ENCODE results near the gene SIGLEC12. TPM values are rescaled to one million over a fixed set of nuclear protein-coding genes. Genes with fewer than 3 reads are reported as not detected.

Gene SIGLEC12
- polyA plus RNA-seq, 2 of the 4 experiments (the other 2 are of a cell fraction), result not detected

DNA sequence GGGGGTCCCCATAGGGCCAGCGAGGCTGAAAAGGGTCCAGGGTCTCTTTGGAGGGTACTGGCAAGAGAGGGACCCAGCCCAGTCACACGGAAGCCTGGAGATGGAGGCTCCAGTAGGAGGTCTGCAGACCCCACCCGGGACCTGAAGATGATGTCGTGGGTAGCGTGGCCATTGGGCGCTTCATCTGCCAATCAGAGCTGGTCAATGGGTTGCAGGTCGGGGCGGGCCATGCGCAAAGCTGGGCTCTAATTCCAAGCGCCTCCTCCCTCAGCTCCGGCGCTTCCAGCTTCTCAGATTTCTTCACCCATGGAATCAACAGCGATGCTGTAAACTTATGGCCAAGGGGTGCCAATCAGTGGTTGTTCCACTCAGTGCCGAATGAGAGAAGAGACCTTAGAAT, 10.9 kb downstream of the SIGLEC12 start:
- no peak for ATAC-seq
- FAIRE-seq, result no peak
- no peak overlapping the region for H3K4me2 ChIP-seq
- H3K4me1 ChIP-seq, result no peaks in the 10 kb centered on the region
- 9% methylated on average over 11 of the region's 14 CpGs for WGBS (ENCODE audit: missing lambda C conversion rate)
- DNase-seq (ENCODE audit: low read depth in 1 of 2, low spot score in 1 of 2), result no peak
- no peak overlapping the region for H3K4me3 ChIP-seq
- POLR2A ChIA-PET, result no interaction called here
- H3K27ac ChIP-seq, result no peak overlapping the region
- peaks cover 14% of the 10 kb centered on the region; the same call in 2 of the 3 replicates for H3K9me3 ChIP-seq
- TF ChIP-seq ZSCAN20 (CRISPR knock-in tag; IDR thresholded peaks at IDR 0.05), result no peak
- no peak for TF ChIP-seq CHD2 (IDR thresholded peaks at IDR 0.05; ENCODE audit: low read length, partially characterized antibody)
- TF ChIP-seq, protein P1, sequence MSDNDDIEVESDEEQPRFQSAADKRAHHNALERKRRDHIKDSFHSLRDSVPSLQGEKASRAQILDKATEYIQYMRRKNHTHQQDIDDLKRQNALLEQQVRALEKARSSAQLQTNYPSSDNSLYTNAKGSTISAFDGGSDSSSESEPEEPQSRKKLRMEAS (IDR thresholded peaks at IDR 0.05), result no peak
- TF ChIP-seq HOXB5 (CRISPR knock-in tag; IDR thresholded peaks at IDR 0.05), result no peak
- TF ChIP-seq TP53 (CRISPR knock-in tag; IDR thresholded peaks at IDR 0.05), result no peak
- no peak for TF ChIP-seq CBX8 (IDR thresholded peaks at IDR 0.05)
- TF ChIP-seq, protein P2, sequence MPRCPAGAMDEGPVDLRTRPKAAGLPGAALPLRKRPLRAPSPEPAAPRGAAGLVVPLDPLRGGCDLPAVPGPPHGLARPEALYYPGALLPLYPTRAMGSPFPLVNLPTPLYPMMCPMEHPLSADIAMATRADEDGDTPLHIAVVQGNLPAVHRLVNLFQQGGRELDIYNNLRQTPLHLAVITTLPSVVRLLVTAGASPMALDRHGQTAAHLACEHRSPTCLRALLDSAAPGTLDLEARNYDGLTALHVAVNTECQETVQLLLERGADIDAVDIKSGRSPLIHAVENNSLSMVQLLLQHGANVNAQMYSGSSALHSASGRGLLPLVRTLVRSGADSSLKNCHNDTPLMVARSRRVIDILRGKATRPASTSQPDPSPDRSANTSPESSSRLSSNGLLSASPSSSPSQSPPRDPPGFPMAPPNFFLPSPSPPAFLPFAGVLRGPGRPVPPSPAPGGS (IDR thresholded peaks at IDR 0.05), result no peak
- TF ChIP-seq NPAS2 (CRISPR knock-in tag; IDR thresholded peaks at IDR 0.05; ENCODE audit: borderline replicate concordance), result no peak
- TF ChIP-seq, protein P3, sequence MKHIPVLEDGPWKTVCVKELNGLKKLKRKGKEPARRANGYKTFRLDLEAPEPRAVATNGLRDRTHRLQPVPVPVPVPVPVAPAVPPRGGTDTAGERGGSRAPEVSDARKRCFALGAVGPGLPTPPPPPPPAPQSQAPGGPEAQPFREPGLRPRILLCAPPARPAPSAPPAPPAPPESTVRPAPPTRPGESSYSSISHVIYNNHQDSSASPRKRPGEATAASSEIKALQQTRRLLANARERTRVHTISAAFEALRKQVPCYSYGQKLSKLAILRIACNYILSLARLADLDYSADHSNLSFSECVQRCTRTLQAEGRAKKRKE (CRISPR knock-in tag; IDR thresholded peaks at IDR 0.05; ENCODE audit: low read depth), result no peak
- no peak for TF ChIP-seq NFE2L2 (conservative IDR thresholded peaks at IDR 0.05; ENCODE audit: low read length)
- TF ChIP-seq HEYL (CRISPR knock-in tag; IDR thresholded peaks at IDR 0.05), result no peak
- TF ChIP-seq TFCP2L1 (CRISPR knock-in tag; IDR thresholded peaks at IDR 0.05), result no peak
- TF ChIP-seq, protein P4, sequence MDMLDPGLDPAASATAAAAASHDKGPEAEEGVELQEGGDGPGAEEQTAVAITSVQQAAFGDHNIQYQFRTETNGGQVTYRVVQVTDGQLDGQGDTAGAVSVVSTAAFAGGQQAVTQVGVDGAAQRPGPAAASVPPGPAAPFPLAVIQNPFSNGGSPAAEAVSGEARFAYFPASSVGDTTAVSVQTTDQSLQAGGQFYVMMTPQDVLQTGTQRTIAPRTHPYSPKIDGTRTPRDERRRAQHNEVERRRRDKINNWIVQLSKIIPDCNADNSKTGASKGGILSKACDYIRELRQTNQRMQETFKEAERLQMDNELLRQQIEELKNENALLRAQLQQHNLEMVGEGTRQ (IDR thresholded peaks at IDR 0.05), result no peak
- CTCF ChIA-PET, result interaction anchor here (0.6 kb wide), 1 partner anchor 578 kb away, joined by 5 read pairs; no protein-coding TSS in a partner anchor

DNA sequence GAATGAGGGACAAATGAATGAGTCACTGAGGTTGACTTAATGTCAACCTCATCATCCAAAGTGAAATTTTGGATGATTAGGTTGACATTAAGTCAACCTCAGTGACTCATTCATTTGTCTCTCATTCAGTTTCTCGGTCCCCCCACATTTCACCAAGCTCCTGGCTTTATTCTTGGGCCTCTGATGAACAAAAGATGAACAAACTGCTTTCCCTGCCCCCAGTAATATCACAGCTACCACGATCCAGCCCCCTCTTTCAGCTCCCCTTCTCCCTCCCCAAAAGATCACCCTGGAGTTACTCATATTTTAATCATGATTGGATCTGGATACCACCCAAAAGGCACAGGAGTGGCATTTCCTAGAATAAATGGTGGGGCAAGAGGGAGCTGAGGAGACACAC, 12.5 kb downstream of the SIGLEC12 start:
- Histone ChIP-seq H3K4me1 (no peaks in the 10 kb centered on the region), H3K9me3 (peaks cover 14% of the 10 kb centered on the region; the same call in 1 of the 3 replicates), H3K4me3 (no peak overlapping the region), H3K27ac (no peak overlapping the region), H3K4me2 (no peak overlapping the region)
- no peak for DNase-seq (ENCODE audit: low read depth in 1 of 2, low spot score in 1 of 2)
- no peak for FAIRE-seq
- POLR2A ChIA-PET, result no interaction called here
- TF ChIP-seq ZFP36 (IDR thresholded peaks at IDR 0.05; ENCODE audit: borderline replicate concordance, partially characterized antibody) (no peak), CBX2 (IDR thresholded peaks at IDR 0.05; ENCODE audit: borderline replicate concordance, low read depth) (no peak), FOSL2 (IDR thresholded peaks at IDR 0.05) (no peak), FOSL2 (CRISPR knock-in tag; IDR thresholded peaks at IDR 0.05) (0 out of 2 replicates have a peak, but pooled peaks have one; percentile 18), HDAC2 (IDR thresholded peaks at IDR 0.05) (no peak)
- ATAC-seq, result no peak
- CTCF ChIA-PET, result interaction anchor here (0.5 kb wide), 1 partner anchor 168 kb away, joined by 3 read pairs; no protein-coding TSS in a partner anchor
- 2% methylated on average over 2 of the region's 2 CpGs for WGBS (ENCODE audit: missing lambda C conversion rate)

DNA sequence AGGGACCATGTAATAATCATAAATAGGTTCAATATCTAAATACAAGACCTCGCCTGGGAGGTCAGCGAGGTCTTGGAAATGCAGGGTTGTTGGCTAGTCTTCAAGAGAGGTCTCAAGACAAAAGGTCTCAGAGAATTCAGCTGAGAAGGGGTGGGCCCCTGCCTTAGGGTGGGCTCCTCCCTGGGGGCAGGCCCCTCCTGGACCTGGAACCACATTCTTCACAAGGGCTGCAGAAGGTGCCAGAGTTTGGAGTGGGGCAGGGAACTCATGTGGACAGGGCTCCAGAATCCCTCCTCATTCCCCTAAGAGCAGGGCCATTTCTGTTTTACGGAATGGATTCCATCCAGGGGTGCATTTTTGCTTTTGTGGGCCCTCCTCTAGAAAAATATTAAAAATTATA, 13.1 kb downstream of the SIGLEC12 start:
- FAIRE-seq (no peak), DNase-seq (ENCODE audit: low read depth in 1 of 2, low spot score in 1 of 2) (no peak), ATAC-seq (no peak)
- no peaks in the 10 kb centered on the region for H3K4me1 ChIP-seq
- H3K27ac ChIP-seq, result no peak overlapping the region
- no peak overlapping the region for H3K4me3 ChIP-seq
- ChIA-PET POLR2A (no interaction called here), CTCF (no interaction called here)
- H3K9me3 ChIP-seq, result peaks cover 14% of the 10 kb centered on the region; the same call in 1 of the 3 replicates
- WGBS (ENCODE audit: missing lambda C conversion rate), result 3% methylated on average over 3 of the region's 3 CpGs
- no peak overlapping the region for H3K4me2 ChIP-seq
- no peak for TF ChIP-seq PHF8 (IDR thresholded peaks at IDR 0.05; ENCODE audit: borderline replicate concordance, low read depth)
- TF ChIP-seq, protein P5, sequence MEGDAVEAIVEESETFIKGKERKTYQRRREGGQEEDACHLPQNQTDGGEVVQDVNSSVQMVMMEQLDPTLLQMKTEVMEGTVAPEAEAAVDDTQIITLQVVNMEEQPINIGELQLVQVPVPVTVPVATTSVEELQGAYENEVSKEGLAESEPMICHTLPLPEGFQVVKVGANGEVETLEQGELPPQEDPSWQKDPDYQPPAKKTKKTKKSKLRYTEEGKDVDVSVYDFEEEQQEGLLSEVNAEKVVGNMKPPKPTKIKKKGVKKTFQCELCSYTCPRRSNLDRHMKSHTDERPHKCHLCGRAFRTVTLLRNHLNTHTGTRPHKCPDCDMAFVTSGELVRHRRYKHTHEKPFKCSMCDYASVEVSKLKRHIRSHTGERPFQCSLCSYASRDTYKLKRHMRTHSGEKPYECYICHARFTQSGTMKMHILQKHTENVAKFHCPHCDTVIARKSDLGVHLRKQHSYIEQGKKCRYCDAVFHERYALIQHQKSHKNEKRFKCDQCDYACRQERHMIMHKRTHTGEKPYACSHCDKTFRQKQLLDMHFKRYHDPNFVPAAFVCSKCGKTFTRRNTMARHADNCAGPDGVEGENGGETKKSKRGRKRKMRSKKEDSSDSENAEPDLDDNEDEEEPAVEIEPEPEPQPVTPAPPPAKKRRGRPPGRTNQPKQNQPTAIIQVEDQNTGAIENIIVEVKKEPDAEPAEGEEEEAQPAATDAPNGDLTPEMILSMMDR (IDR thresholded peaks at IDR 0.05), result no peak
- TF ChIP-seq HOXB13 (CRISPR knock-in tag; IDR thresholded peaks at IDR 0.05; ENCODE audit: low read depth), result no peak
- TF ChIP-seq FOXS1 (CRISPR knock-in tag; IDR thresholded peaks at IDR 0.05), result no peak
- no peak for TF ChIP-seq FOSB (CRISPR knock-in tag; IDR thresholded peaks at IDR 0.05)
- no peak for TF ChIP-seq CEBPB (IDR thresholded peaks at IDR 0.05)
- no peak for TF ChIP-seq FOSL2 (IDR thresholded peaks at IDR 0.05)
- TF ChIP-seq FOSL2 (CRISPR knock-in tag; IDR thresholded peaks at IDR 0.05), result no peak
- no peak for TF ChIP-seq EP300 (IDR thresholded peaks at IDR 0.05)
- TF ChIP-seq KDM5A (IDR thresholded peaks at IDR 0.05), result no peak
- TF ChIP-seq CHD2 (IDR thresholded peaks at IDR 0.05; ENCODE audit: low read length, partially characterized antibody), result no peak
- TF ChIP-seq GATA3 (IDR thresholded peaks at IDR 0.05; ENCODE audit: borderline replicate concordance), result no peak
- TF ChIP-seq, protein P6, sequence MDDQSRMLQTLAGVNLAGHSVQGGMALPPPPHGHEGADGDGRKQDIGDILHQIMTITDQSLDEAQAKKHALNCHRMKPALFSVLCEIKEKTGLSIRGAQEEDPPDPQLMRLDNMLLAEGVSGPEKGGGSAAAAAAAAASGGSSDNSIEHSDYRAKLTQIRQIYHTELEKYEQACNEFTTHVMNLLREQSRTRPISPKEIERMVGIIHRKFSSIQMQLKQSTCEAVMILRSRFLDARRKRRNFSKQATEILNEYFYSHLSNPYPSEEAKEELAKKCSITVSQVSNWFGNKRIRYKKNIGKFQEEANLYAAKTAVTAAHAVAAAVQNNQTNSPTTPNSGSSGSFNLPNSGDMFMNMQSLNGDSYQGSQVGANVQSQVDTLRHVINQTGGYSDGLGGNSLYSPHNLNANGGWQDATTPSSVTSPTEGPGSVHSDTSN (IDR thresholded peaks at IDR 0.05), result no peak
- no peak for TF ChIP-seq HOXB5 (CRISPR knock-in tag; IDR thresholded peaks at IDR 0.05)
- TF ChIP-seq KDM1A (IDR thresholded peaks at IDR 0.05; ENCODE audit: low read depth), result no peak
- TF ChIP-seq MAFK (IDR thresholded peaks at IDR 0.05; ENCODE audit: partially characterized antibody), result no peak
- TF ChIP-seq, protein P1 (IDR thresholded peaks at IDR 0.05), result no peak
- TF ChIP-seq EHF (CRISPR knock-in tag; IDR thresholded peaks at IDR 0.05), result no peak
- TF ChIP-seq ZSCAN20 (CRISPR knock-in tag; IDR thresholded peaks at IDR 0.05), result no peak
